Left renal pelvis (tissue), 4 donors: ENCODE results near the gene IFNW1. TPM values are rescaled to one million over a fixed set of nuclear protein-coding genes. Genes with fewer than 3 reads are reported as not detected.

Source experiments
- DNase-seq, 4 donors: peaks; one replicate each; pipeline ENCODE4 v3.0.0-alpha.2; 2013; ENCODE audit warnings: low read depth in 4 of 4, low spot score in 3 of 4
- polyA plus RNA-seq, 4 donors: library from polyadenylated mRNA; unstranded; fragments of 120-200 nt; gene quantifications; one replicate each; pipeline ENCODE4 v1.2.1, GENCODE V29; 2013; ENCODE audit not compliant: insufficient read length in 4 of 4

Gene IFNW1
- polyA plus RNA-seq, 4 donors = not detected

DNA sequence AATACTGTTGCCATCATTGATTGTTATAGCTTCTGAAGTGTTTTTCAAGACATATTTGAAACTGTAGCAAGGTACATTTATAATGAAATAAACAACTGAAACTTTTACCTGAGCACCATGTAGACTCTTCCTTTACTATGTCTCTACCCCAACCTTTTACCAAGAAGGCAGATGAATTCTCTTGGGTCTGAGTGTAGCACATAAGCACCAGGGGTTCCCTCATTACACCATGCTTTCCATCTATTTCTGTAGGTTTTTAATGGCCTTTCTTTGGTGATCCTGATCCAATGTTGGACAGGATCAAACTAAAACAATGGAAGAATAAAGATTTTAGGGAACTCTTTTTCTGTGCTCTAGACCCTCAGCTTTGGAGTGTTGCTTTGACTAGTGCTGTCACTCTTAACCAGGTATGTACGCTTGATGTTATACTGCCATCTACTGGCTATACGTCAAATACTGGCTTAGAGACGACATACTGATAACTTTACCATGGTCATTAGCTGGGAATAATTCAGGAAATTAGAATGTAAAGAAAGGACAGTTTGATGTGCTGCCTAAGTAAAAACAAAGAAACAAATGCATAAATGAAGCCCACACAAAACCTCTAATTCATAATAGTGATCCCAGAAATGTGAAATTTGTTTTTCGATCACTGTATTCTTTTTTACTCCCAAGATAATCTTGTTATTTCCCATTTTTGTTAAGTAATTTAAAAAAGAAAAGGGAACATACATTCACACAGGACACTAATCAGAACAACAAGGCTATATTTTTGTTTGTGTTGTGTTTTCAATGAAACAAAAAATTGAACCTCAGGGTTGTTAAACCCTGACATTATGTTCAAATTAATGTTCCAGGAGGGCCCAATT, 30.7 kb downstream of the IFNW1 start:
- peak; percentile 25 to 63 (median 49) for DNase-seq

DNA sequence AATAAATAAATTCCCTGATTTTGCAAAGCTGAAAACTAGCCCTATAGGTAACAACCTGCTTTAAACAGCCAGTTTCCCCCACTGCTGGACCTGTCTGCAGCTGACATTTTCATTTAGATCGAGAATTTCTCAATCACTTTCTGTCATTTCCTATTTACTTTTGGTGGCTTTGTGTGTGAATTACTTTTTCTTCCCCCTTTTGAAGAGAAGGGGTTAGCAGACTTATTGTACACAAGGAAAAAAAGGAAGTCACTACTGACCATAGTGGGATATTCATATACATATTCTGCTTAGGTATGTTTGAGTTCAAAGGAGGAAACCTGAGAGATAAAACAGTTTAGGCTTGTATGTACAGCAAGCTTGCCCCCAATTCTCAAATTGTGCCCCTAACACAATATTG, 36.8 kb downstream of the IFNW1 start:
- no peak for DNase-seq

DNA sequence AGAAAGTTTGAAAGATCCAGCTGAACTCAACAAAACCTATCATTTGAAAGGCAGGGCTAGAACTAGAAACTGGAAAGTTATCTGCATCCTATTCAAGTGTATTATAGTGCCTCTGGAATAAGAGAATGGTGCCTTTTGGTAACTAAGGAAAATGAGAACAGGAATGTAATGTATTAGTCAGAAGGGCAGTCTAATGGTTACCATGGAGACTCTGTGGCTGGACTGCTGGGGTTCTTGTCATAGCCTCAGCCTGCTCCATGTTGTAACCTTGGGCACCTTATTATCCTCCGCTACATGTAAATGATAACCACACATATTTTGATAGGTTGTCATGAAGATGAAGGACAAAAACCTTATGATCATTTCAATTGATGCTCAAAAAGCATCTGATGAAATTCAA, 39.3 kb downstream of the IFNW1 start:
- no peak for DNase-seq

DNA sequence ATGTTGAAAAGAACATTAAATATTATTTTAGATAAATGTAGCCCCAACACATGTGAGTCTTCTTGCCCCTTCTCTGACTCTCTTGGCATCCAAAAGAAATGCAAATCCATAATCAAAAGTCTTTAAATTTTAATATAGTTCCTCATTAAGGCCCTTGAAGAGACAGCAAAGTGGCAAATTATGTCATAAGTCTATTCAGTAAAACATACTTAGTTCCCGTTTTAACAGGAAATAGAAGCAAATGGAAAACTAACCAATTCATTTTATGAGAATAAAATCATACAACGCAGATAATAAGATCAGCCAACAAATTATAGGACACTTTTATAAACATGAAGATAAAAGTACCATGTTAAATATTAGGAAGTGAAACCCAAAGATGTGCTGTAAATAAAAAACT, 43.8 kb downstream of the IFNW1 start:
- DNase-seq = no peak

DNA sequence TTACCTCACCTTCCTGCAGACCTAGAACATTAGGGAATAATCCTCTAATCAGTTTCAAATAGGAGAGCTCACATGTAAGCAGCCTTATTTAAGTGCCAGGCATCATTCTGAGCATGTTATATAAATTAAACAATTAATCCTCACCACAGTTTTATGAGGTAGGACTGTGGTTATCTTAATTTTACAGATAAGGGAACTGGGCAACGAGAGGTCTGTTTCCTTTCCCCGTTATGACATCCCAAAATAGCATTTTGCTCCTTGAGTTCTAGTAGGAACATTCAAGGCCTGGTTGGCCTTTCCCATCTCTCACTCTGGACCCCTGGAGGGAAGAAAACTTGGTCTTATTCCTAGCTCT, 44.8 kb downstream of the IFNW1 start:
- DNase-seq = no peak

DNA sequence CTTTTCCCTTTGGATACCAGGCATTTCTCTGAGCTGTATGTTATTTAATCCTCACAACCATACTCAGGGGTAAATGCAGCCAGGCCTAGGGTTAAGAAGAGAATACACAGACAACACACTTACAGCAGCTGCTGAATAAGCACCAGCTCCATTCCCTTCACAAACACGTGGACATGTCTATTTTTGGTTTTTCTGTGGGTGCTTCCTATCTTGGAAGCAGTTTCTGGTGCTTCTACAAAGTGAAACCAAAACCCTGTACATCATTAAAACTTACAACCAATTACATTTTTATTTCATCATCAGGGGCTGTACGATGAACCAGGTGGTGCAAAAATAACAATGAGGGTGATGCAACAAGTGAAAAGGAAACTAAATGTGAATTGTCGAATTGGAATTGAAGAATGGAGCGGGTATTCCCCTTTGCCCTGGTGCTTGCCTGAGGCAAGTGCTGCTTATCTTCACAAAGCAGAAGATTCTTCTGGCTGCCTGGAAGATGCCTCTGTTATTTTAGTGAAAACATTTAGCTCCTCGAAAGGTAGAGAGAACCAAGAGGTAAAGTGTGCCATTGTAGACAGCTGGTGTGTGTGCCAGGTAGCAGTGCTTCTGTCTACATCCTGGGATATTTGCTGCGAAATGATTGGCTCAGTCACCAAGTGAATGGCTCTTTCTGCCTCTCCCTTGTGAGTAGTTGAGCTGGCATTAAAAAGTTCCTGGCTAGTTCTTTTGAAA, 45.3 kb downstream of the IFNW1 start:
- DNase-seq = no peak

DNA sequence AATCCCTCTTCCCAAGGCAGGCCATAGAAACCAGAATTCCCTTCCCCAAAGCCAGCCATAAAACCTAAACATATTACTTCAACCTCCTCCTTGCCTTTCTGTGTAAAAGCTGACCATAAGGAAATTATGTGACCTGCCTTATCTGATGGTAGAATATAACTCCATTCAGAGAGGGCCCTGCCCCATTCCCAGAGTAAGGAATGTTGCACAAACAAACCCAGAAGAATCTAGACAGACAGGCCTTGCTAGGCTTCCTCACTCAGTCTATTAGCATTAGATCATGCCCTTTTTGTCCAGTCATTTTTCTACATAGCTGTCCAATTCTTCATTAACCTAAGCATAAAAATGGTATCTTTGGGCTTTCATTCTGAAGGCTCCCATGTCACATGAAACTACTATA, 46.1 kb downstream of the IFNW1 start:
- DNase-seq = no peak

Other genes with a start within 250 kb of the IFNW1 start
- gene HACD4, start 110.2 kb downstream of the IFNW1 start, polyA plus RNA-seq = 1 to 10 TPM; 3.1 to 5.1 (median 3.4) TPM
- not detected for gene IFNB1, start 63.9 kb downstream of the IFNW1 start, polyA plus RNA-seq
- under 1 TPM in 1 of 4 donors, not detected in 3; 0.15 TPM for gene IFNA21, start 24.8 kb upstream of the IFNW1 start, polyA plus RNA-seq
- gene IFNA4, start 45.8 kb upstream of the IFNW1 start, polyA plus RNA-seq = not detected
- not detected for gene IFNA7, start 60.4 kb upstream of the IFNW1 start, polyA plus RNA-seq
- not detected for gene IFNA10, start 65.3 kb upstream of the IFNW1 start, polyA plus RNA-seq
- not detected for gene IFNA16, start 75.5 kb upstream of the IFNW1 start, polyA plus RNA-seq
- not detected for gene IFNA17, start 86.4 kb upstream of the IFNW1 start, polyA plus RNA-seq
- not detected for gene IFNA14, start 98.2 kb upstream of the IFNW1 start, polyA plus RNA-seq
- not detected for gene IFNA5, start 163.5 kb upstream of the IFNW1 start, polyA plus RNA-seq
- 10 to 100 TPM; 46.3 to 62.3 (median 49.8) TPM for gene KLHL9, start 193.6 kb upstream of the IFNW1 start, polyA plus RNA-seq
- gene IFNA6, start 209.1 kb upstream of the IFNW1 start, polyA plus RNA-seq = not detected
- gene IFNA13, start 226.2 kb upstream of the IFNW1 start, polyA plus RNA-seq = not detected
- not detected for gene IFNA2, start 243.6 kb upstream of the IFNW1 start, polyA plus RNA-seq